ENCODE data around the gene ZBTB40. TPM values are rescaled to one million over a fixed set of nuclear protein-coding genes. Genes with fewer than 3 reads are reported as not detected.

Gene ZBTB40
- total RNA-seq, 6 experiments from 2014 or later: 8.8 to 12.2 (median 10.7) TPM

DNA sequence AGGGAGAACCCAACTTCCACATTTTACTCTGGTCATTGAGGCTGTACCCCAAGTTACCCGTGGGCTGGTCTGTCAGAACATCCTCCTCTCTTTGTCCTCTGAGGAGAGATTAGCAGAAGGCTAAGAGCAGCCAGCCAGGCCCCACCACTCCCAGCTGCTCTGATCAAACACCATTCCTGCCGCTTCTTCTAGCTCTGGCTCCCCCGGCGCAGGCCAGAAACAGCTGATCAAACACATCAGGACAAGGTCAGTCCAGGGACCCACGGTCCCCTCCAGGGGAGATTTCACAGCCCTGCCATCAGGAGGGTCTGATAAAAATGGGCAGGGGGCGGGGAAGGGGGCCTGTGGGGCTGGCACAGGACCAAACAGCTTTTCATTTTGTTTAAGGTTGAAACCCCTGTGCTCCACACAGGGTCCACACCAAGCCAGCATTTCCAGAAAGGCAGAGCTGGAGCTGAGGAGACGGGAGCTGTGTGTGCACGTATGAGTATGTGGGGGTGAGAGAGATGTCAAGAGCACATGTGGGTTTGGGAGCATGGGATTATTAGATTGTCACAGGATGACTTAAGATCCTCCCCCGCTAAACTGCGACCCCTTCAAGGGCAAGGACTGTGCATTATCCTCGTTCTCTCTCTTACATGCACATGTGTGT, 81.7 kb downstream of the ZBTB40 start:
- H3K27ac Mint-ChIP-seq: no peak overlapping the region
- TF ChIP-seq, protein P1, sequence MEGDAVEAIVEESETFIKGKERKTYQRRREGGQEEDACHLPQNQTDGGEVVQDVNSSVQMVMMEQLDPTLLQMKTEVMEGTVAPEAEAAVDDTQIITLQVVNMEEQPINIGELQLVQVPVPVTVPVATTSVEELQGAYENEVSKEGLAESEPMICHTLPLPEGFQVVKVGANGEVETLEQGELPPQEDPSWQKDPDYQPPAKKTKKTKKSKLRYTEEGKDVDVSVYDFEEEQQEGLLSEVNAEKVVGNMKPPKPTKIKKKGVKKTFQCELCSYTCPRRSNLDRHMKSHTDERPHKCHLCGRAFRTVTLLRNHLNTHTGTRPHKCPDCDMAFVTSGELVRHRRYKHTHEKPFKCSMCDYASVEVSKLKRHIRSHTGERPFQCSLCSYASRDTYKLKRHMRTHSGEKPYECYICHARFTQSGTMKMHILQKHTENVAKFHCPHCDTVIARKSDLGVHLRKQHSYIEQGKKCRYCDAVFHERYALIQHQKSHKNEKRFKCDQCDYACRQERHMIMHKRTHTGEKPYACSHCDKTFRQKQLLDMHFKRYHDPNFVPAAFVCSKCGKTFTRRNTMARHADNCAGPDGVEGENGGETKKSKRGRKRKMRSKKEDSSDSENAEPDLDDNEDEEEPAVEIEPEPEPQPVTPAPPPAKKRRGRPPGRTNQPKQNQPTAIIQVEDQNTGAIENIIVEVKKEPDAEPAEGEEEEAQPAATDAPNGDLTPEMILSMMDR (IDR thresholded peaks at IDR 0.05): no peak
- H3K4me1 Mint-ChIP-seq (ENCODE audit: low read depth): peaks cover 23% of the 10 kb centered on the region
- H3K9me3 Mint-ChIP-seq: no peaks in the 10 kb centered on the region
- DNase-seq: no peak
- no peaks in the 10 kb centered on the region; the same call in none of the 2 replicates for H3K27me3 Mint-ChIP-seq (ENCODE audit: insufficient read depth)
- H3K4me3 Mint-ChIP-seq: no peak overlapping the region
- no peaks in the 10 kb centered on the region for H3K36me3 Mint-ChIP-seq (ENCODE audit: low read depth)

- Mint-ChIP-seq H3K36me3 (ENCODE audit: low read depth) (no peaks in the 10 kb centered on the region), H3K4me3 (no peak overlapping the region), H3K4me1 (ENCODE audit: low read depth) (peaks cover 14% of the 10 kb centered on the region), H3K9me3 (no peaks in the 10 kb centered on the region), H3K27me3 (ENCODE audit: insufficient read depth) (no peaks in the 10 kb centered on the region; the same call in none of the 2 replicates), H3K27ac (no peak overlapping the region)
- TF ChIP-seq, protein P1 (IDR thresholded peaks at IDR 0.05): no peak
- no peak for DNase-seq
Observed at GRCh38 chr1:22534951-22535350, 83.3 kb downstream of the ZBTB40 start.

- Mint-ChIP-seq H3K4me3 (no peak overlapping the region), H3K36me3 (ENCODE audit: low read depth) (no peaks in the 10 kb centered on the region), H3K4me1 (ENCODE audit: low read depth) (peaks cover 14% of the 10 kb centered on the region), H3K27me3 (ENCODE audit: insufficient read depth) (peaks cover under 1% of the 10 kb centered on the region), H3K27ac (no peak overlapping the region), H3K9me3 (no peaks in the 10 kb centered on the region)
- DNase-seq: no peak
- TF ChIP-seq, protein P1 (IDR thresholded peaks at IDR 0.05): no peak
Observed at GRCh38 chr1:22535399-22535798, 83.7 kb downstream of the ZBTB40 start.

DNA sequence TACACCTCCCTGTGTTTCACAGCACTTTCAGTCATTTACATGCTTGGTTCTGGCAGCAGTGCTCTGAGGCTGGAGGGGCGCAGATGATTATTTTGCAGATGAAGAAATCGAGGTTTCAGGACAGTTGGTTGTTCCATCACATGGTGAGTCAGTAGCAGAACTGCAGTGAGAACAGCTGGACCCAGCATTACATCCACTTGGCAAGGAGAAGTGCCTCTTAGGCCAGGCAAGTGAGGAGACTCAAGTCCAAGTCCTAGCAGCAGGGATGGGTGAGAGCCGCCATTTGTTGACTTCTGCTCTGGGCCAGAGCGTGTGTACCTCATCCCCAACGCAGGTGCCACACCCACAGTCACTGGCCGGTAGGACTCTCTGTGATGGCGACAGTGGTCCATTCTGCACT, 84.9 kb downstream of the ZBTB40 start:
- no peak for DNase-seq
- H3K27ac Mint-ChIP-seq: no peak overlapping the region; the same call in 1 of the 2 replicates
- no peak overlapping the region for H3K4me3 Mint-ChIP-seq
- TF ChIP-seq, protein P1 (IDR thresholded peaks at IDR 0.05): no peak
- H3K4me1 Mint-ChIP-seq (ENCODE audit: low read depth): peaks cover 8% of the 10 kb centered on the region
- no peaks in the 10 kb centered on the region for H3K9me3 Mint-ChIP-seq
- no peaks in the 10 kb centered on the region for H3K36me3 Mint-ChIP-seq (ENCODE audit: low read depth)
- H3K27me3 Mint-ChIP-seq (ENCODE audit: insufficient read depth): peaks cover 4% of the 10 kb centered on the region

GRCh38 chr1:22537441-22538139, 85.9 kb downstream of the ZBTB40 start:
- H3K4me1 Mint-ChIP-seq (ENCODE audit: low read depth): peaks cover 8% of the 10 kb centered on the region
- DNase-seq: no peak
- peaks cover 4% of the 10 kb centered on the region for H3K27me3 Mint-ChIP-seq (ENCODE audit: insufficient read depth)
- no peaks in the 10 kb centered on the region for H3K9me3 Mint-ChIP-seq
- no peak overlapping the region for H3K4me3 Mint-ChIP-seq
- TF ChIP-seq, protein P1 (IDR thresholded peaks at IDR 0.05): no peak
- no peak overlapping the region for H3K27ac Mint-ChIP-seq
- no peaks in the 10 kb centered on the region for H3K36me3 Mint-ChIP-seq (ENCODE audit: low read depth)
